IMR-90 (cell line): ENCODE measurements around the gene HHATL. TPM values are rescaled to one million over a fixed set of nuclear protein-coding genes. Genes with fewer than 3 reads are reported as not detected.

Source experiments
- ATAC-seq: fragments of 200-7000 bp; cut with Tn5 transposase; 2 replicates; pipeline ENCODE4 v1.9.1; 2020; ENCODE audit warnings: low read depth, mild to moderate bottlenecking, moderate library complexity
- BruUV-seq: library from RNA; stranded (reverse); fragments of 400-500 nt; replicated peaks from 2 replicates; lab custom pipeline; 2021; lab: Mats Ljungman, UMichigan
- CTCF ChIA-PET: fragments of 300-600 bp; formaldehyde crosslinking; extraction: SDS; loops from one replicate; lab custom pipeline; 2021; ENCODE audit warnings: antibody characterized with exemption; lab: Yijun Ruan, JAX
- POLR2A ChIA-PET: fragments of 300-600 bp; sonication (Branson Sonifier 250); formaldehyde crosslinking; loops from one replicate; lab custom pipeline; 2022; ENCODE audit warnings: antibody characterized with exemption; ENCODE audit not compliant: unreplicated experiment; lab: Charles Lee
- DNase-seq: peaks from one replicate; pipeline ENCODE4 v3.0.0; 2013
- H2AFZ ChIP-seq: replicated peaks from 2 replicates; pipeline ENCODE3; 2013; ENCODE audit warnings: low read length, mild to moderate bottlenecking; ENCODE audit not compliant: poor library complexity
- H2AK5ac ChIP-seq: 2 replicates; pipeline ENCODE4 v1.6.1; 2013; ENCODE audit warnings: low read depth, low read length, inconsistent platforms
- H2AK9ac ChIP-seq: replicated peaks from 2 replicates; pipeline ENCODE3; 2013; ENCODE audit warnings: mild to moderate bottlenecking, low read depth, low read length, moderate library complexity; ENCODE audit not compliant: poor library complexity
- H2BK120ac ChIP-seq: 2 replicates; pipeline ENCODE4 v1.6.1; 2013; ENCODE audit warnings: low read depth, low read length, inconsistent platforms
- H2BK15ac ChIP-seq: 3 replicates; pipeline ENCODE4 v1.6.1; 2013; ENCODE audit warnings: low read depth, low read length, inconsistent platforms
- H2BK20ac ChIP-seq: 2 replicates; pipeline ENCODE4 v1.6.1; 2013; ENCODE audit warnings: low read depth, mild to moderate bottlenecking, inconsistent platforms, low read length, moderate library complexity
- H2BK5ac ChIP-seq: 2 replicates; pipeline ENCODE4 v1.6.1; 2013; ENCODE audit warnings: mild to moderate bottlenecking, low read depth, low read length, inconsistent platforms; ENCODE audit not compliant: poor library complexity, severe bottlenecking
- H3K14ac ChIP-seq: replicated peaks from 2 replicates; pipeline ENCODE4 v1.6.1; 2013; ENCODE audit warnings: low read depth, low read length, inconsistent platforms
- H3K18ac ChIP-seq: 2 replicates; pipeline ENCODE4 v1.6.1; 2013; ENCODE audit warnings: low read depth, low read length, control low read depth
- H3K23ac ChIP-seq: 2 replicates; pipeline ENCODE4 v1.6.1; 2013; ENCODE audit warnings: low read depth, low read length, inconsistent platforms
- H3K27ac ChIP-seq: 2 replicates; pipeline ENCODE4 v1.5.1; 2013; ENCODE audit warnings: mild to moderate bottlenecking, control low read depth, low read length; ENCODE audit not compliant: insufficient read depth
- H3K27me3 ChIP-seq: 2 replicates; pipeline ENCODE4 v1.6.1; 2013; ENCODE audit warnings: low read length; ENCODE audit not compliant: control insufficient read depth, insufficient read depth
- H3K36me3 ChIP-seq: 2 replicates; pipeline ENCODE4 v1.6.1; 2013; ENCODE audit warnings: low read length, mixed read lengths; ENCODE audit not compliant: control insufficient read depth, insufficient read depth
- H3K4ac ChIP-seq: 2 replicates; pipeline ENCODE4 v1.6.1; 2013; ENCODE audit warnings: low read depth, low read length, inconsistent platforms
- H3K4me1 ChIP-seq: 2 replicates; pipeline ENCODE4 v1.6.1; 2013; ENCODE audit warnings: low read length, mixed read lengths; ENCODE audit not compliant: control insufficient read depth, insufficient read depth
- H3K4me2 ChIP-seq: 2 replicates; pipeline ENCODE4 v1.6.1; 2013; ENCODE audit warnings: low read depth, mild to moderate bottlenecking, control low read depth, low read length, moderate library complexity
- H3K4me3 ChIP-seq: 2 replicates; pipeline ENCODE4 v1.5.1; 2013; ENCODE audit warnings: low read depth, mild to moderate bottlenecking, control low read depth, low read length, moderate library complexity; ENCODE audit not compliant: insufficient read depth
- H3K56ac ChIP-seq: 2 replicates; pipeline ENCODE4 v1.6.1; 2013; ENCODE audit warnings: low read length, inconsistent platforms; ENCODE audit not compliant: insufficient read depth; ENCODE audit errors: extremely low read depth
- H3K79me1 ChIP-seq, 2 experiments: 2 replicates each; pipeline ENCODE4 v1.6.1; 2013; ENCODE audit warnings: low read length in 2 of 2, inconsistent platforms in 1 of 2, low read depth in 1 of 2
- H3K9ac ChIP-seq: 2 replicates; pipeline ENCODE4 v1.6.1; 2013; ENCODE audit warnings: low read depth, low read length, control low read depth
- H3K9me1 ChIP-seq: 2 replicates; pipeline ENCODE4 v1.6.1; 2013; ENCODE audit warnings: low read length, inconsistent platforms; ENCODE audit not compliant: insufficient read depth
- H3K9me3 ChIP-seq: 2 replicates; pipeline ENCODE4 v1.6.1; 2013; ENCODE audit warnings: low read length; ENCODE audit not compliant: control insufficient read depth, insufficient read depth
- H4K20me1 ChIP-seq: 2 replicates; pipeline ENCODE4 v1.6.1; 2013; ENCODE audit warnings: low read length, inconsistent platforms; ENCODE audit not compliant: insufficient read depth
- H4K5ac ChIP-seq: 2 replicates; pipeline ENCODE4 v1.6.1; 2013; ENCODE audit warnings: mild to moderate bottlenecking, low read depth, low read length, control low read depth
- H4K8ac ChIP-seq, 2 experiments: 2 replicates each; pipeline ENCODE4 v1.6.1; 2013; ENCODE audit warnings: low read depth in 2 of 2, low read length in 2 of 2, control low read depth in 1 of 2, inconsistent platforms in 1 of 2
- H4K91ac ChIP-seq: 2 replicates; pipeline ENCODE4 v1.6.1; 2013; ENCODE audit warnings: low read depth, low read length, inconsistent platforms; ENCODE audit not compliant: insufficient read depth
- CHD1 ChIP-seq: IDR thresholded peaks from 2 replicates; pipeline ENCODE4 v1.6.1; 2012; ENCODE audit warnings: low read depth, low read length, improper control_type of control experiment
- WGBS, 2 experiments: methylation state at CpG; one replicate each; pipeline versions ENCODE4 v1.1.5 to v1.1.7; 2013; ENCODE audit warnings: missing lambda C conversion rate in 2 of 2; ENCODE audit not compliant: insufficient read length in 1 of 2; ENCODE audit errors: extremely low coverage in 2 of 2; 5-methylcytosine and 5-hydroxymethylcytosine counted together
- dilution Hi-C: fragments of 300-500 bp; cut with HindIII; formaldehyde crosslinking; loops from one replicate; pipeline ENCODE4 v1.14.3; 2018; ENCODE audit warnings: low sequenced_read_pairs; ENCODE audit not compliant: unreplicated experiment
- in situ Hi-C: fragments of 300-500 bp; cut with MboI; formaldehyde crosslinking; loops from 3 replicates; pipeline ENCODE4 v1.14.3; 2019; ENCODE audit warnings: low sequenced_read_pairs, inconsistent platforms, mixed read lengths
- intact Hi-C: fragments of 100-400 bp; cut with micrococcal nuclease; formaldehyde crosslinking; loops from 2 replicates; pipeline ENCODE4 v1.10.0; 2022
- polyA plus RNA-seq, 3 experiments: library from polyadenylated mRNA; depleted of rRNA; stranded (reverse); fragments of >200 nt; gene quantifications; 2 replicates each; pipeline ENCODE4 v1.2.3, GENCODE V29; 2012; ENCODE audit warnings: low replicate concordance in 1 of 3
- total RNA-seq: library from RNA; depleted of rRNA; stranded (reverse); fragments of >200 nt; gene quantifications from 2 replicates; pipeline ENCODE4 v1.2.3, GENCODE V29; 2012
- TF ChIP-seq, protein P1 (sequence below): conservative IDR thresholded peaks from 2 replicates; pipeline ENCODE4 v1.5.1; 2012; ENCODE audit warnings: mild to moderate bottlenecking, low read depth, low read length, improper control_type of control experiment

HHATL gene
- total and polyA plus RNA-seq, 2 of the 4 experiments (the other 2 are of a cell fraction), result not detected

DNA sequence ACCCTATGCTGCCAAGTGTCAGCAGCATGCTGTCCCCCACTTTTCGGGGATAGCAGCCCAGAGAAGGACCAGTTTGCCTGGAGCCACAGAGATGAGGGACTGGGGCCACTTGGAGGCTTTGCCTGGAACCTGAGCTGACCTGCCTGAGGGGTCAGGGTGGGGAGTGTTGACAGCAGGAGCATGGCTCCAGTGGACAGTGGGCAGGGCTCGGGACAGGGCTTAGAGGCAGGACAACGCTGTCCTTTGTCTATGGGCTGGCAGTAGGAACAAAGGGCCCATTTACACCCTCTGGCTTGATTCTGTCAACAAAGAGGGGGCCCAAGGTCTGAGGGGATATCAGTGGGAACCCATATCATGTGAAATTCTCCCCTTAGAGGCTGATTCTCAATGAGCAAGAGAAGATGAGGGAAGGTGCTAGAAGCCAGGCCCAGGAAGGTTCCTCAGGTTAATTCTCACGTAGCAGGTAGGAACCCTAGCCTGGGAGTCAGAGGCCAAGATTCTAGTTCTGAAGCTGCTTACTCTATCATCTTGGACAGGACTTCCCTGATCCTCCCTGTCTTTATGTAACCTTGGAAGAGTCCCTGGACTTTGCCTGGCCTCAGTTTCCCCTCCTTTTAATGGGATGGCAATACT is 29.7 kb upstream of the HHATL start:
- Histone ChIP-seq H4K91ac (no peak overlapping the region), H2BK120ac (no peak overlapping the region), H2AK5ac (no peak overlapping the region), H3K14ac (no peak overlapping the region), H3K9ac (no peak overlapping the region), H3K18ac (no peak overlapping the region), H4K8ac (no peak overlapping the region), H2BK5ac (no peak overlapping the region), H3K23ac (no peak overlapping the region), H3K27me3 (peaks cover 52% of the 10 kb centered on the region), H3K4me3 (no peak overlapping the region), H2BK20ac (no peak overlapping the region), H3K9me1 (no peaks in the 10 kb centered on the region), H2AFZ (no peak overlapping the region), H3K27ac (no peak overlapping the region), H3K79me1 (no peaks in the 10 kb centered on the region), H3K36me3 (no peaks in the 10 kb centered on the region), H3K56ac (no peak overlapping the region), H2BK15ac (no peak overlapping the region), H4K20me1 (no peaks in the 10 kb centered on the region), H4K5ac (no peak overlapping the region), H3K4me2 (no peak overlapping the region), H3K9me3 (peaks cover 7% of the 10 kb centered on the region), H3K4me1 (no peaks in the 10 kb centered on the region), H2AK9ac (no peak overlapping the region), H3K4ac (no peak overlapping the region)
- intact Hi-C loops (no loop called here), dilution Hi-C loops (no loop called here), in situ Hi-C loops (no loop called here)
- POLR2A ChIA-PET, result no interaction called here
- CTCF ChIA-PET, result no interaction called here
- no TSS peak for BruUV-seq
- no peak for TF ChIP-seq CHD1
- TF ChIP-seq, protein P1, sequence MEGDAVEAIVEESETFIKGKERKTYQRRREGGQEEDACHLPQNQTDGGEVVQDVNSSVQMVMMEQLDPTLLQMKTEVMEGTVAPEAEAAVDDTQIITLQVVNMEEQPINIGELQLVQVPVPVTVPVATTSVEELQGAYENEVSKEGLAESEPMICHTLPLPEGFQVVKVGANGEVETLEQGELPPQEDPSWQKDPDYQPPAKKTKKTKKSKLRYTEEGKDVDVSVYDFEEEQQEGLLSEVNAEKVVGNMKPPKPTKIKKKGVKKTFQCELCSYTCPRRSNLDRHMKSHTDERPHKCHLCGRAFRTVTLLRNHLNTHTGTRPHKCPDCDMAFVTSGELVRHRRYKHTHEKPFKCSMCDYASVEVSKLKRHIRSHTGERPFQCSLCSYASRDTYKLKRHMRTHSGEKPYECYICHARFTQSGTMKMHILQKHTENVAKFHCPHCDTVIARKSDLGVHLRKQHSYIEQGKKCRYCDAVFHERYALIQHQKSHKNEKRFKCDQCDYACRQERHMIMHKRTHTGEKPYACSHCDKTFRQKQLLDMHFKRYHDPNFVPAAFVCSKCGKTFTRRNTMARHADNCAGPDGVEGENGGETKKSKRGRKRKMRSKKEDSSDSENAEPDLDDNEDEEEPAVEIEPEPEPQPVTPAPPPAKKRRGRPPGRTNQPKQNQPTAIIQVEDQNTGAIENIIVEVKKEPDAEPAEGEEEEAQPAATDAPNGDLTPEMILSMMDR, result no peak
- no peak for DNase-seq
- ATAC-seq, result no peak
- whole genome bisulfite sequencing, 2 experiments, result no CpG with 5 or more reads among the region's 4 CpGs
